HG03097 (cell line): ENCODE results near the gene RTP3.

Experiments used
- ATAC-seq: cut with Tn5 transposase; IDR thresholded peaks from one replicate; pipeline ENCODE4 v1.9.1; 2021; ENCODE audit not compliant: unreplicated experiment, low FRiP score

Gene RTP3

DNA sequence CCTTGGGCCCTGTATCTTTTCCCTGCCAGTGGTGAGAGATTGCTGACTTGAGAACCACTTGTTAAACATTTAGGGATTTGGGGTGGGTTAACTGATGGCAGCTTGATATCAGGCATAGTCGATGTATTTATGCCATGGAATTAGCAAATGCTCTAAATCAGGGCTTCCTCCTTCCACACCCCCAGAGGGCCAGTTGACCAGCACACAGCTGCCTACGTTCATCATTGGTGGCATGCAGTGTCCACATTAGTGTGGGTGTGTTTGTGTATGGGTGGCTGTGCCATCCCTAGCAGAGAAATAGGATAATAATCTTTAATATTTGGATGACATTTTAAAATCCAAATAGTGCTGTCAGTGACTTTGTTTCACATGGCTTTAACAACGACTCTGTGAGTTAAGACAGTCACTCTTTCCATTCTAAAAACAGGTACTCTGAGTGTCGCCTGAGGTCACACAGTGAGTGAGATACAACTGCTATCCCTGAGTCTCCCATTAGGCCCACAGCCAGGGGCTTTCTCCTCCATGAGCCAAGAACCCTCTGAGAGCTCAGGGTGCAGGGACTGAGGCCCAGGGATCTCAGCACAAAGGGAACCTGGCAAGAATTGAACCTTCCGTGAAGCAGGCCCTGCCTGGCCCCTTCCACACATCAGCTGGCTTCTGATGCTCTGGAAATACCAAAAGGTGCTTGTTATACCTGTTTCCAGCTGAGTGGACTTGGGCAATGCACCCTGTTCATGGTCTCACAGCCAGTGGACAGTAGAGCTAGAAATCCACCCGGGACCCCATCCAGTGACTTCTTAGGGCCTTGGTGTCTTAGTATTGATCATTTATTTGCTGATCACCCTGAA is 28.8 kb upstream of the RTP3 start:
- ATAC-seq, result no peak

DNA sequence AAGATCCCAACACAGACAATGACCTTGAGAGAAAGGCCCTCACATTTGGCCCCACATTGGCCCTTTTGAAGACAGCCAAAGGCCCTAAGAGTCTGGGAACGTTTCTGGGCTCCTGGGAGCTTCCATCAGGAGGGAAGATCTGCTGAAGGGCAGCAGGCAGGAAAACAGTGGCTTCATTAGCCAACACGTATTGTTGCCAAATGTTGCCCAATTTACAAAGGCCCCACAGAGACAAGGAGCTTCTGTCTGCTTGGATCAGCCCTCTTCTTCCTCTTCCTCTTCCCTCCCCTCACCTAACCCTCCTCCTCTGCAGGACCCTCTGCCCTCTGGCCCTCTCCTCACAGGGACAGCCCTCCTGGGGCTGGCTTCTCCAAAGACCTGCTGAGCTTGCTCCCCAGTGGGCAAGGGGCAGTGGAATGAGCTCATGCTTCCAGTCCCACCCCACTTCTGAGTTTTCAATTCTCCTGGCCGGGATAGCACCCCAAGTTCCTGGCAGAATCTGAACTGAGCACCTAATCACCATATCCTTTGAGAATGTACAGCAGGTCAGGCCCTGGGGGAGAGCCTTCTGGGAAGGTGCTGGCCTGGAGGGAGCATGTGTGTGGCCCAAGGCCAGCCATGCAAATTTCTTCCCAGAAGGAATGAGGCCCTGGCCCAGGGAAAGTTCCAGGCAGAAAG is 28.0 kb upstream of the RTP3 start:
- no peak for ATAC-seq

DNA sequence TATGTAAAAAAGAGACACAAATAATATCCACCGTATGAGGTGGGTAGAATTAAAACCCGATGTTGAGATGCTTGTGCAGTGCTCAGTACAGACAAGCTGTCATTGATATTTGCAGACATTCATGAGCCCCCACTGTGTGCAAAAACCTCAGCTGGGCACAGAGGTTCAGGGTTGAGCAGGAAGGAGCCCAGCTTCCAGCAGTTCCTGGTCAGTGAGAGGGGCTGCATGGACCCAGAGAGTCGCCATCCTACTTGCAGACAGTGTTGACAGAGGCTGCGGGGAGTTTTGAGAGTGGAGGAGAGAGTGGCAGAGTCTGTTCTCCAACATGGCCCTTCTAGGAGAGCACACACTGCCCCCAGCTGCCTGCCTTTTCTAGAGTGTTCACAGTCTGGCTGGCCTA is 26.9 kb upstream of the RTP3 start:
- ATAC-seq, result no peak

DNA sequence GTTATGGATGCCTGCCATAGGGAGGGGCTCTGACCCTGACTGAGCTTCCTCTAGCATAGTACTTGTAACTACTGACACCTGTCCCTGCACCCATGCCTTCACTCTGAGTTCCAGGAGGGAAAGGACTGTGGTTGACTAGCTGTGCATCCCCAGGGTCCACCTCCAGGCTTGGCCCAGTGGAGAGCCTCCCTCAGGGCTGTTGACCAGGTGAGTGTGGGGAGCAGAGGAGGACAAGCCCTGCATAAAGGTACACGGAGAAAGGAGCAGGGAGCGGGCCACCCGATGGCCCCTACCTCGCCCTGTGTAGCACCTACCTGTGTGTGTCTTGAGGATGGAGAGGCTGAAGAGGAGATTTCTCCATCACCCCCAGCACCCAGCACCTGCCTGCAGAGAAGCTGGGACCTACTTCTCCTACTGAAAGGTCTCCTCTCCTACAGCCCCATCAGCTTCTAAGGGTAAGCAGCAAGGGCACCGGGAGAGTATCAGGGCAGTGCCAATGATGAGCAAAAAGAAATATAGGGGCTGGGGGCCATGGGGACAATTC is 26.3 kb upstream of the RTP3 start:
- no peak for ATAC-seq

DNA sequence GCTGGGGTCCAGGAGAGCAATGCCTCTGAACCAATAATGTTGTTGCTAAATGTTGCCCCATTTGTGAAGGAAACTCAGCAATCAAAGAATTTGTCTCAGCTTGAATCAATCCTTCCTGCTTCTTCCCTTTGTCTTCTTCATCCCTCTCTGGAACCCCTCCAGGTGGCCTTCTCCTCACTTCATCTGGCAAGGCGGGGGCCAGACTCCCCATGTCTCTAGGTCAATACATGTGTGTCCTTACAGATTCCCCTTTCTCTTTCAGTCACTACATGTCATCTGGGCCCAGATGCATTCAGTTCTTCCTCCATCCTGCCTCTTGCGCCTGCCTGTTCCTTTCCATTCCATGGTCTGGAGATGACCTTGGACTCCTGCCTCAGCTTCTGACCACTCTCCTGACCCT is 25.0 kb upstream of the RTP3 start:
- ATAC-seq, result no peak

DNA sequence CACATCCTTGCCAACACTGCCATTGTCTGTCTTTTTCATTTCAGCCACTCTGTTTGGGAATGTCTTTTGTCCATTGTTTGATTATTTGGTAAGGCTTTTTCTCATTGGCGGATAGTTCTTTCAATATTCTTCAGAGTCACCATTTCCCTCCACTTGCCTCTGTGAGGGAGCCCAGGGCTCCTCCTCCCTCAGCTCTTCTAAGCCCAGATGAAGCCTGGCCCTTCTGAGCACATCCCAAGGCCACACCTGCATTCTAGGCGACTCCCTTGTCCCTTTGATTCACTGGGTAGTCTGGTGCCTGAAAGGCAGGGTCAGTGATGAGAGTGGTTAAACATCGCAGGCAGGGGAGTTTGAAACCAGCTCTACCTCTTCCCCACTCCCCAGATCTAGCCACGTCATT is 20.6 kb upstream of the RTP3 start:
- no peak for ATAC-seq

DNA sequence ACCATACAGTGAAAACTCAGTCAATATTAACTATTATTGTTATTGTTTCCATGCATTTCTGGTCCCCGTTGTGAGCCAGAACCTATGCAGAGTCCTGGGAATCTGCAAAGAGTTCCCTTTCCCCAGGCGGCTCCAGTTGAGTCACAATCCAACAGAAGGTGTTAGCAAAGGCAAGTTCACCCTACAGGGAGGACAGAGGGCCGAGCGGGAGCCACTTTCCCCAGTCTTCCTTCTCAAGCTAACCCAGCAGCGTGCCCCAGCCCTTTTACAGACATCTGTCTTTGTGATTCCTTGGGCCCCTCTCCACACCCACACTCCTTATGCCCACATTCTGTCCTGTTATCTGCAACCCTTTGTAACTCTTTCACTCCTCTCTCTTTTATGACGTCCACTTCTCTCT is 20.0 kb upstream of the RTP3 start:
- ATAC-seq, result no peak

DNA sequence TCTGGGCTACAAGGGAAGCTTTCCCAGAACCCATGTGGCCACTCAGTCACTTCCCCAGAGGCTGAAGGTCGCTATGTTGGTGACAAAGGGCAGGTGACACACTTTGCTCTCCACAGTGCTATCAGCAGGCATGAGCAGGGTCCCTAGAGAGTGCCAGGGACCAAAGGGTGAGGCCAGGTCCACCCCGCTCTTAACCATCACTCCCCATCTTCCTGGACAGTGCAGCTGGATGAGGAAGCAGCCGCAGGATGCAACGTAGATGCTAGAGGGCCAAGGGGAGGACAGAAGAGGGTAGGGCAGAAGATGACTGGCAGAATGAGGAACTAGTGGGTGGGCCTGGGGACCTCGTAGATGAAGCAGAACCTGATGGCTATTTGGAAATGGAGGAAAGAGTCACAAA is 19.4 kb upstream of the RTP3 start:
- no peak for ATAC-seq

DNA sequence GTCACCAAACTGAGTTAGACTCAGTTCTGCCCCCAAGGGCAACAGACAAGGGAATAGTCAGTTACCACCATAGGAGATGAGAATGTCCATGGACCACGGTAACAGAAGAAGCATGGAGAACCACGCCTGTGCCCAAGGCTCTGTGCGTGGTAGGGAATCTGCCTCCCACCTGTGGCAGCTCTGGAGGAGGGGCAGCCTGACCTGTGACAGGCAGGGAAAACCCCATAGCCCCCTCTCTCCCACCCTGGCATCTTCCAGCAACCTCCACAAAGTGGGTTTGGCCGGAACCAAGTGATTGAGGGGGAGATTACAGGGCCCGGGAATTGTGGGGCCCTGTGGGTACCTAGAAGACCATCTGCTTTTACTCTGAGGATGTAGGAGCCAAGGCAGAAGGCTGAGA is 18.8 kb upstream of the RTP3 start:
- ATAC-seq, result no peak

DNA sequence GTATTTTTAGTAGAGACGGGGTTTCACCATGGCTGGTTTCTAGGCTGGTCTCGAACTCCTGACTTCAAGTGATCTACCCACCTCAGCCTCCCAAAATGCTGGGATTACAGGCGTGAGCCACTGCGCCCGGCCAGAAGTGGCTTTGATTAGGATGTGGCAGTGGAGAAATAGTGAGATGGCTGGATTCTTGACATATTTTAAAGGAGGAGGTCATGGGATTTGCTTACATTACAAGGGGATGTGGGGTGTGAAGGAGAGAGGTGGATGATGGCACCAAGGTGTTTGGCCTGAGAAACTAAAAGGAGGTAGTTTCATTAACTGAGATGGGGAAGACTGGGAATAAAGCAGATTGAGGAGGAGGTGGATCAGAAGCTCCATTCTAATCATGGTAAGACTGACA is 18.1 kb upstream of the RTP3 start:
- no peak for ATAC-seq

DNA sequence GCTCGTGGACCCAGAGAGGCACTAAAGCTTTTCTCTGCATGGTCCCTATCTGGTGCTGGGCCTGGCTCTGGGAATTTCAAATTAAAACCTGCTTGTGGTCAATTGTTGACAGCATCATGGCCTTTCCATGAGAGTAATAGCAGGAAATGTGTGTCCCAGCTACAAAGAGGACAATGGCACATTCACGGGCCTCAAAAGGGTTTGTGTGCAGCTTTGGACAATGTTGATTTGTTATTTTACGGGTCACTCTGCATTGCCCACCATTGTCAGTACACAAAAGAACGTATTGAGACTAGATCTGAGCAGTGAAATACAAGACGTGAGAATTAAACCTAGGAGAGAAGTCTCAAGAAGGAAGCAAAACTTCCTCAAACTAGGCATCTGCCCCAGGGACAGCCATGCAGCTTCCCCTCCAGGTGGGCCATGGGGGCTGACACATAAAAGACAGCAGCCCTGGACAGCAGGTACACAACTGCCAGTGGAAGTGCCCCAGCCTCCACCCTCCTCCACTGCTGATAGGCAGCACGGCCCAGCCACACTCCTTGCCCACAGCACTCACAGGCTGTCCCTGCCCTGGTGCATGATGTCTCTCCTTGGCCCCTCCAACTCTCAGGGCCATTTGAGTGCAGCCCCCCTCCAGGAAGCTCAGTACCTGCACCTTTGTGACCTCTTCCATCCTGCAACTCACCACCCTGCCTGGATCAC is 17.1 kb upstream of the RTP3 start:
- no peak for ATAC-seq

DNA sequence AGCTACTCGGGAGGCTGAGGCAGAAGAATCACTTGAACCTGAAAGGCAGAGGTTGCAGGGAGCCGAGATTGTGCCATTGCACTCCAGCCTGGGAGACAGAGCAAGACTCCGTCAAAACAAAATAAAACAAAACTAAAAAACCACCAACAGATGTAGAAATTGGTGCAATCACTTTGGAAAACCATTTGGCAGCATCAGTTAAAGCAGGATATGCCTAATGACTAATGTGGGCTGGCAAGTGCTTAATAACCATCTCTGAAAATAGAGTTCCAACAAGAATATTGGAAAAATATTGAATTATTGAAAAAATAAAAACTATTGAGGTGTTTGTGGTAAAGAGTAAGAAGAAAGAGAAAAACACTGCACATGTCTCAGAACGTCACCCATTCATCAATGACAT is 16.1 kb upstream of the RTP3 start:
- ATAC-seq, result no peak

DNA sequence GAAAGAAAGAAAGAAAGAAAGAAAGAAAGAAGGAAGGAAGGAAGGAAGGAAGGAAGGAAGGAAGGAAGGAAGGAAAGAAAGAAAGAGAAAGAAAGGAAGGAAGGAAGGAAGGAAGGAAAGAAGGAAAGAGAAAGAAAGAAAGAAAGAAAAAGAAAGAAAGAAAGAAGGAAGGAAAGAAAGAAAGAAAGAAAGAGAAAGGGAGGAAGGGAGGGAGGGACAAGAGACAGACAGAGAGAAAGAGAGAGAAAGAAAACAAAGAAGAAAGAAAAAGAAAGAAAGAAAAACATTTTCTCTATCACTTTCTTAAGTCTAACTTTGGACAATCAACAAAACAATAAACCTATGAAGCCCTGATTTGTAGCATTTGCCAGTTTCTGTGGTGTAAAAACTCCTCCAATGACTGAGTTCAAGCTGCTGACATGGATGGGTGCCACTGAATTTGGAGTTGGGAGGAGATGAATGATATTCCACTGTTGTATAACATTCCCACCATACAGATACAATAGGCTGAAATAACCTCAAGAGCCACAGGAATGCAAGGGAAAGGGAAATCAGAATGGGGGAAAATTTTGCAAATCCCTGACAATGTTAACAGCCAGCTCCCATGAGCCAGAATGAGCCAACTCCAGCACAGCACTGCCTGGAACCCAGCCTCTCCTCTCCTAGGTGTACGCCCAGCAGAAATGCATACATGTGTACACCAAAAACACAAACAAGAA is 15.0 kb upstream of the RTP3 start:
- no peak for ATAC-seq

DNA sequence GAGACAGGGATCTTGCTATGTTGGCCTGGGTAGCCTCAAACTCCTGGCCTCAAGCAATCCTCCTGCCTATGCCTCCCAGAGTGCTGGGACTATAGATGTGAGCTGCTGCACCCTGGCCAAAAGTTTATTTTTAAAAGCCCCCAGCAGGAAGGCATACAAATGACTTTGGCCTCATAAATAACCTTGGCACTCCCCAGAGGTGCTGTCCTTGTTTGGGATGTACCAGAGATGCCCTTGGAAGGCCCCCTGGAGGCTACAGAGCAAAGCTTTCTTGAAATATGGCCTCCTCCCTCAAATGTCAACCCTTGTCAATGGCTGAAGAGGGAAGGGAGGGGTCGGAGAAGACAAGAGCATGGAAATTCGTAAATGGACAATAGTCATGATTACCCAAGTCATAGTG is 14.0 kb upstream of the RTP3 start:
- no peak for ATAC-seq

DNA sequence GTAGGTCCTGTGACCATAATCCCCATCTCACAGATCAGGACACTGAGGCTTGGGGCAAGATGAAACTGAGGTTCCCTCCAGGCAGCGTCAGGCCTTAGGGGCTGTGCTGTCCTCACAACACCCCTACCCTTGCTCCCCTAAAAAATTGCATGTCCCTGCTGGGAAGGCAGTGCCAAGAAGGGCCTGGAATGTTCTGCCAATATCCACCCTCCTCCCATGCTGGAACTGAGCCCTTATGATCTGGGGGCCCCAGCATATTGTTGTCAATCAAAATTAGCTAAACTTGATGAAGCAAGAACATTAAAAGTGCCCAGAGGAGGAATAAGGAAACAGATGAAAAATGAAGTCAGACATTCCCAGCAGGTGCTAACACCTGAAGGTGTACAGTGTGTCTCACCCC is 13.4 kb upstream of the RTP3 start:
- ATAC-seq, result no peak

DNA sequence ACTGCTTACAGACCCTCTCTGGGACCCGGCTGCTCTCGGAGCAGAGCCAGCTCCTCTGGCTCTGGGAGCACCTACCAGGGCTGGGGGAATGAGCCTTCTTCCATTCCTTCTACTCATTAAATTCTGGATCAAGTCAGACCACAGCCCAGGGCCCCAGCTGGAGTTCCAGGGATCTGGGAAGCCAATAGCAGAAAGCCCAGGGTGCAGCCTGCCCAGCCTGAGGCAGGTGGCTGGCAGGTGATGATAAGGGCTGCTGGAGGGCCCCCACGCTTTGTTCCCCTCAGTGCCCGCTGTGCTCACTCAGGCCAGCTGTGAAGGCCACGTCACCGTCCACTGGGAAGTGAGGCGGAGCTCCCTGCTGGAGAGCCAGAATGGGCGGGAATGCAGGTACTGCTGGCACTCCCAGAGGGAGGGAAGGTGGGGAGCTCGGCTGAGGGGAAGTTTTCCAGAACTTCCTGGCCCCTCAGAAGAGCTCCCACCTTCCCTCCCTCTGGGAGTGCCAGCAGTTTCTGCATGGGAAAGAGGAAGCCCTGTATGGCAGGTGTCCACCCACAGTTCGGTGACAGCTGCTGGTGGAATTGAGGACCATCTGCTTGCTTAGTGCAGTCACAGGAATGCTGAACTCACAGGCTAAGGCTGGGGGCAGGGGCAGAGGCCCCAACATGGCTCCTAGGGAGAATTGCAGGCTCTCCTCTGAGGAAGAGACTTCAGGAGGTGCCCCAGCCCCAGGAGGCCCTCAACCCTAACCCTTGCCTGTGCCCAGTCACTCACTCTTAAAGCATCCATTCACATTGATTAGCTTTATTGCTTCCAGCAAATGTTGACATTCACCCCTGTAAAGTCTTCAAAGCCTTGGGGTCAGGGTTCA is 12.6 kb upstream of the RTP3 start:
- ATAC-seq, result no peak

DNA sequence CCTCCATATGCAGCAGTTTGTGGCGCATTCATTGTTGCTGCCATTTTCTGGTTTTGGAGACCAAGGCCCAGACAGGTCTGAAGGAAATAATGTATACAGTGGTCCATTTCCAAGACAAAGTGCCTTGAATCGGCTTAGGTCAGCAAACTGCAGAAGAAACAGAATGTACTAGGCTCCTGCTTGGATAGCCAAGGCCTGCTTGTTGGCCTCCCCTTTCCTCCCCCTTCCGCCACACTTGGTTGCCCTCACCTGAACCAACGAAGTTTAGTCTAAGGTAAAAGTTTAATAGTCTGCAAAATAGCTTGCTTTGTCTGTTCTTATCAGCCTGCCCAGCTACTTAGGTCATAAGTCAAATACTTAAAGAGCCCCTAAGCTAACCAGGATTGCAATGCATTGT is 12.0 kb upstream of the RTP3 start:
- no peak for ATAC-seq

DNA sequence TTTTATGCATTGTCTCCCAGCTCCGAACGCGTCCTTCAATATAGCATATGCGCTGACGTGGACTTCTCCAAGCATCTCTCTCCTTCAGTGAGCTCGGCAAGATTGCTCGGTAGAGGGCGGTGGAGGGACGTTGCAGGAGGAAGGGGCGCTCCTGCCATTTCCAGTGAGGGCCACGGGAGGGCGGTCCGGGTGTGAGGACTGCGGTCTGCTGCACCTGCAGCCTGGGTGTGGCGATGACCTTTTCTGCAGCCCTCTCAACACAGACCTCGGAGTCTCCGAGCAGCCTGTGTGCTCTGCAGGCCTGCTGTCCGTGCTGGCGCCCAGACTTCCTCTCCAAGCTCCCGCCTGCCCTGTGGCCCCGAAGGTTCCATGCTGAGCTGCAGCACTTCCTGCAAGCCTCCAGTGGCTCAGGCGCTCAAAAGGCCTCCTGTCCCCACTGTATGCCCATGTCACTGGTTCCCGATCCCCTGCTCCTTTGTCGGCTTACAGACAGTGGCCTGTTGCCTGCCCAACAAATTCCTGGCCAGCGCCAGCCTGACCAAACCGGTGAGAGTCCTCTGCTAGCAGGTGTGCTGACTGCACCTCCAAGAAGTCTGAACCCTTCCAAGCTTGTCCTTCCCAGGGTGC is 8.9 kb upstream of the RTP3 start:
- no peak for ATAC-seq

DNA sequence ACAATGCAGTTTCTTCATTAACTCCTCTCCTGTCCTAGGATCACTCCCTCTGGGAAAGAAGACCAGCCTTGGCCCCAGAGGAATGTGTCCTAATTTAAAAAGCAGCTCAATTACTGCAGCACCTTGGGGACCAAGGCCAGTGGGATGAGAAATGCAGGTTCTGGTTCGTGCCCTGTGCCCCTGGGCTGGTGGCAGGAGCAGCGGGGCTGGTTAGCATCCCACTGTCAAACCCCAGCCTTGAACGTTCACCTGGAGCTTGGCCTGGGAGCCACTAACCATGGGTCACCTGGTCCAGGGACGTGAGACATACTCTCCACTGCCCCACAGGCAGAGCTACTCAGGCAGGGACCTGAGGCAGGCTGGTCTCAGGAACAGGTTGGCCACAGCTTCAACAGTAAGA is 8.4 kb upstream of the RTP3 start:
- no peak for ATAC-seq
